NCI-H345 (cell line): ENCODE data around the gene MICALL2.
"Not testable (repeated sequence)": the region's sequence is repeated elsewhere in the genome, so short reads cannot be mapped to it uniquely, and the experiment has no call there.

Source experiments
- DNase-seq: peaks from one replicate; lab custom pipeline; 2025; lab: John Stamatoyannopoulos, UW

Gene MICALL2

DNA sequence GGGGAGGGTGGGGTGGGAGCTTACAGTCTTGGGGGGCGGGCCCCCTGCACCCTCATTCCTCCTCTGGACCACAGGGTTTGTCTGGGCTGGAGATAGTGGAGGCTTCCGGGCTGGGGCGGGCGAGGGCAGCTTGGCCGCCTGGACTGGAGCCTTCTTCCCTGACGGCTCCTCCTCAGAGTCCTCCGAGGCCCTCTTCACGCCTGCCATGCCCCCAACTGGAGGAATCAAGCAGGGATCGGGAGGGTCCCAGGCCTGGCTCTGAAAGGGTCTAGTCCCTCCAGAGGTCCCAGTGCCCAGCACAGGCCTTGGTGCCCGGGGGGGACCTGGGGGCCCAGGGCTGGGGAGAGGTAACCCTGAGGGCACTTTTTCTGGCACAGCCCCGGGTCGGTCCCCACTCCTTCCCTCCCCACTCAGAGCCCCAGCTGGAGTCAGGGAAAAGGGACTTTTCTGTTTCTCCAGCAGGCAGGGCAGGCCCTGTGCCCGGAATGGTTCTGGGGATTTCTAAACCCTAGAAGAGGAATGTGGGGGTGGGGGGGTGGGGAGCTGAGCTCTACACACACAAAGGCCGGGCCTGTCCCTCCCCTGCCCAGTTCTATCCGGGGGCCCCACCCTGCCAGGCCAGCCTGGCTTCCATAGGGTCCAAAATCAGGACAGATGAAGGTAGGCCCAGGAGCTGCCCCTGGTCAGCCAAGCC, 11.6 kb downstream of the MICALL2 start:
- no peak for DNase-seq

DNA sequence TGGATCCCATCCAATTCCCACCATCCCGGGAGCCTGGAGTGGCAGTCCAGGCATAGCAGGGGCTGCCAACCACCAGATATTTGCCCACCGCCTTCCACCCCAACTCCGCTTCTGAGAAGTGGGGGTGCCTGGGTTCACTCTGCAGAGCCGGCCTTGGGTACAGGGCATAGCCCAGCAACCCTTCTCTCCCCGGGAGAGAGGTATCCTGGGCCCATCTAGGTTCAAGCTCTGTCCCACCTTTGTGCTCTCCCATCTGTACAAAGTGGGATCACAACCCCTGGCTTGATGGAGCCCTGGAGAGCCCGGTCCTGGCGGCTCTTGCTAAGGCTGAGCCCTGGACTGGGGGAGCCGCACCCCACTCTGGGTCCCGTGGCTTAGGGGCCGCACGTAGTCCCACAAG, 12.2 kb downstream of the MICALL2 start:
- no peak for DNase-seq

DNA sequence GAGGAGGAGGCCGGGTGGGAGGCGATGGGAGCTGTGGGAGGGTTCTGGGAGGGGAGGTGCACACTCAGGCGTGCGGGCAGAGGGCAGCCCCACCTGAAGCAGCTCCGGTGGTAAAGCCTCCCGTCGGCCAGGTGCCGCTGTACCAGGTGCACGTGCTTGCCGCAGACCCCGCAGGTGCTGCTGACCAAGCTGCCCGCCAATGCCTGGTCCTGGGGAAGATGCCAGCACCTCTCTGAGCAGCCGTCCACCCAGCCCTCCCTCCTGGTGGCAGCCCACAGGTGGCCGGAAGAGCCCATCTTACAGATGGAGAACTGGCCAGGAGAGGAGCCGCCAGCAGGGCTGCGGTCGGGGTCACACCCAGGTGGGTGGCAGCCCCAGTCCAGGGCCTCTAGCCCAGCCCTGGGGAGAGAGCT, 12.6 kb downstream of the MICALL2 start:
- DNase-seq = no peak

DNA sequence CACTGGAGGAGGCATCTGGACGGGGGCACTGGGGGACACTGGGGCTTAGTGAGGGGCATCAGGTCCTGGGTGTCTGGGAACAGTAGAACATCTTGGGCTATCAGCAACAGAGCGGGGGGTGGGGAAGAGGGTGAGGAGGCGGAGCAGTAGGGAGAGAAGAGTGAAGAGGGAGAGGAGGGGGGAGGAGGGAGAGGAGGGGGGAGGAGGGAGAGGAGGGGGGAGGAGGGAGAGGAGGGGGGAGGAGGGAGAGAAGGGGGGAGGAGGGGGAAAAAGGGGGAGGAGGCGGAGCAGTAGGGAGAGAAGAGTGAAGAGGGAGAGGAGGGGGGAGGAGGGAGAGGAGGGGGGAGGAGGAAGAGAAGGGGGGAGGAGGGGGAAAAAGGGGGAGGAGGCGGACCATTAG, 13.2 kb downstream of the MICALL2 start:
- DNase-seq = peak; percentile 59

DNA sequence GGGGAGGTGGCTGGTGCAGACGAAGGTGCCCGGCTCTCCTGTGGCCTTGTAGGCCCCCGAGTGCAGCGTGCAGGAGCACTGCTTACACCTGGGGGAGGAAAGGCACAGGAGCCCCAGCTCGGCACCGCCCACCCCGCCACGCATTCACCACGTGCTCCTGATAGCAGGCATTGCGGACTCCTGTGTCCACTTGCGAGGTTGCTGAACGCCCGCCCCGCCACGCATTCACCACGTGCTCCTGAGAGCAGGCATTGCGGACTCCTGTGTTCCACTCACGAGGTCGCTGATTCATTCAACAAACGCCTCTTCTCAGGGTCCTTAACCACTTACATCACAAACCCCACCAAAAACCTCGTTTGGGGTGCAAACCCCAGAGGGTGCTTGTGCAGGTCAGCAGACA, 13.9 kb downstream of the MICALL2 start:
- no peak for DNase-seq

DNA sequence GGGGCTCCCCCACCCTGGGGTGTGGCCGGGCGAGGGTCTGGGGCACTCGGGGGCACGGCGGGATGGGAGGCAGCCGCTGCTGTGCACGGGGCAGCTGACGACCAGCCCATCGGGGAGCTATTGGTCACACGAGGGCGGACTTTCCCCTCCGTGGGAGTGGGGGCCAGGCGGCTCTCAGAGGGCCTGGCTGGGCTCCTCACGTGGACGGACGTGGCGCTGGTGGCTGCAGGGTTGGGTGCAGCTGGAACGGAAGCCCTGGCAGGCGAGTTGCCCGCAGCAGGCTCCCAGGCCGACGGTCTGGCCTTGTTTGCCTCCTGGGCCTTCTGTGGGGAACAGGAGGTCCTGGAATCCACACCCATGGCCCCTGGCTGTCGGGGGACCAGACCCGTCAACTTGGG, 14.3 kb downstream of the MICALL2 start:
- no peak for DNase-seq

DNA sequence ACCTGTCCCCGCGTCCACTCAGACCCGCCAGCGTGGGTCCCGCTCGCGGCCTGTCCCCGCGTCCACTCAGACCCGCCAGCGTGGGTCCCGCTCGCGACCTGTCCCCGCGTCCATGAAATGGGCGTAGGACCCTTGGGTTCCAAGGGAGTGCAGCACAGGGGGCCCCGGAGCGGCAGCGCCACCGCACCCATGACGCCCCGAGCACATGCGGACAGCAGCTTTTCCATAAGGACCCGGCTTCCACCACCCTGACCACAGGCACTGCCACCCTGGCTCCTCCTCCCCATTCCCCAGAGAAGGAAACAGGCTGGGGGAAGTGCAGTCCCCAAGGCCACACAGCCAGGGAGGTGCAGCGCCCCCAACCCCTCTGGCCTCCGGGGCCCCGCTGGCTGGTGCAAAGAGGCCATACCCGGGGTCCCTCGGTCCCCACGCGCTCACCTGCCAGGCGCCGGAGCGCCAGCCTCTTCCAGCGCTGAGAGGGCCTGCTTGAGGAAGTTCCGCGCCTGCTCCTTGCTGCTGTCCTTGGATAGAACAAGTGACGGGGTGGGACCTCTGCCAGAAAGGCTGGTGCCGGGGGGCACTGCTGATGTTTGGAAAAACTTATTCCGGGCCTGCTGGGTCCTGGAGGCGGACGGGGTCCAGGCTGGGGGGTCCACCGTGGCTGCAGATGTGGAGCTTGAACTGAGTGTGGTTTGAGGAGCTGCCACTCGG, 14.9 kb downstream of the MICALL2 start:
- DNase-seq = no peak

DNA sequence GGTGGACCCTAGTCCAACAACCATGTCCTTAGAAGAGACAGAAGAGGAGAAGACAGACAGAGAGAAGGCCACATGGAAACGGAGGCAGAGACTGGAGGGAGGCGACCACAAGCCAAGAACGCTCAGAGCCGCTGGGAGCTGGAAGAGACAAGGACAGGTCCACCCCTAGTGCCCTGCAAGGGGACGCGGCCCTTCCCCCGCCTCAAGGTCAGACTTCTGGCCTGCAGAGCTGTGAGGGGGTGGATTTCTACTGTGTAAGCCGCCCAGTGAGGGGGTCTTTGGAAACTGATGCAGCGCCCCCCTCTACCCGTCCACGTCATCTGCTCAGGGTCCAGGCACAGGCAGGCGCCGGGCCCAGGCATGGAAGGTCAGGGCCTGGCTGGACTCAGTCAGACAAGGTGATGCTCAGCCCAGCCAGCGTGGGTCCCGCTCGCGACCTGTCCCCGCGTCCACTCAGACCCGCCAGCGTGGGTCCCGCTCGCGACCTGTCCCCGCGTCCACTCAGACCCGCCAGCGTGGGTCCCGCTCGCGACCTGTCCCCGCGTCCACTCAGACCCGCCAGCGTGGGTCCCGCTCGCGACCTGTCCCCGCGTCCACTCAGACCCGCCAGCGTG, 15.6 kb downstream of the MICALL2 start:
- not testable (repeated sequence) for DNase-seq

DNA sequence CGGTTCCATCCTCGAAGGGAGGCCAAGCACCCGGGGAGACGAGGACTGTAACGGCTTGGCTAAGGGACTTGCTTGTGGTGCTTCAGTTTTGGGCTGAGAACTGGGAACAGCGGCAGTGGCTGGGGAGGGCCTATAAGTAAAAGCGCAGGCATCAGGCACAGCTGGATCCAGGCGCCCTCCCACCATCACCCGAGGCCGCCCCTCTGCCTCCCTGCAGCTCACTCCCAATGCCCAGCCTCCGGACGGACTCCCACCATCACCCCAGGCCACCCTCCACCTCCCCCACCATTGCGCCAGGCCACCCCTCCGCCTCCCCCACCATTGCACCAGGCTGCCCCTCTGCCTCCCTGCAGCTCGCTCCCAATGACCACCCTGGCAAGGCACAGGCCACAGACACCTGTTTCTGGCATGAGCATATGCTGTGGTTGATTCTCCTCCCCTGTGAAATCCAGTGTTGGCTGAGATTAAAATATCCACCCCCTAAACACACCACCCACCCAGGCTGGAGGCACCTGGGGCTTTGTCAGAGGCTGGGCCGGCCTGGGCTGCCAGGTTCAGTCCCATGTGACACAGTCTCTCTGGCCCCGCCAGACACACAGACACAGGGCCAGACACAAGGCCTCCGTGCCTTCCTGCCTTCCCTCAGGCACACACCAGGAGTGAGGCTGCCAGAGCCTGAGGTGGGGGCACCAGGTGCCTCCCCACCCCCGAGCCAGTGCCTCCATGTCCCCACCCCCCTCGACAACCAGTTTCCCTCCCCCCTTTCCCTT, 16.7 kb downstream of the MICALL2 start:
- DNase-seq = no peak

DNA sequence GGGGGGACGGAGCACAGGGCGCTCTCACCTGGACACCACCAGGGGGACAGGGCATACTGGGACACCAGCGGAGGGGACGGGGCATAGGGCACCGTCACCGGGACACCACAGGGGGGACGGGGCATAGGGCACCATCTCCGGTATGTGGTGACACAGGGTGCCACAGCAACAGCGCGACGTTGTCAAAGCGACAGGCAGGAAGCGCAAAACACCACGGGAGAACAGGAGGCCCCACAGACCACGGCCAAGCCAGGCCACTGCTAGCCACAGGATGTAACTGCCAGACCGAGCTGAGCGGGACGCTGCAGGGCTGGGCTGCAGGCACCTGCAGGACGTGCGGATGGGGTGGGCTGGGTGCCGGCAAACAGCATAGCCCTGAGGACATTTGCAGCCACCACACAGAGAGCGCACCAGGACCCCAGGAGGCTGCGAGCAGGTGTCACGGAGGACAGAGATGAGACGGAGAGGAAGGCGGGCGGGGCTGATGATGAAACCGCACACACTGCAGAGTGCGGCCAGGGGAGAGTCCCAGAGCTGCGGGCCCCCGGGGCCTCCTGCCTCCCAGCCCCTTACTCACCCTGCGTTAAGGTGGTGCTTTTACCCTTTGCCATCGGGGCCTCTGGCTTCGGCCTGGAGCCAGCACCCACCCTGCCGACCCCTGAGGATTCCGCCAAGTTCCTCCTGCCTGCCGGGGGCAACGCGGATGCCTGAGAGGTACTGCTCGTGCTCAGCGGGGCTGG, 17.5 kb downstream of the MICALL2 start:
- no peak for DNase-seq

DNA sequence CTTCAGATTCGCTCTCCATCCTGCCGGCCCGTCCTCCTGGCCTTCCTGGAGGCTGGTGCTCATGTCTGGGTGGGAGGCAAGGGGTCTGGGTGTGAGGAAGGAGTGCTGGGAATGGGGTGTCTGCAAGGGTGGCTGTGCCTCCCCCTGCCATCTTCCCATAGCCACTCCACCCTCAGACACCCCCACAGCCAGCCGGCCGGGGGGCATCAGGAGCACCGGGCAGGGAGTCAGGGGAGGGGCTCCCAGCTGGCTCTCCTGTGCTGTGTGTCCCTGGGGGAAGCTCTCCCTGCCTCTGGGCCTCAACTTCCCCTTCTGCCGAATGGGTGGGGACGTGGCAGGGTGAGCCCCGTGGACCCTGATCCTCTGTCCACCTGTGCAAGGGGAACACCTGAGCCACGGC, 18.6 kb downstream of the MICALL2 start:
- no peak for DNase-seq

DNA sequence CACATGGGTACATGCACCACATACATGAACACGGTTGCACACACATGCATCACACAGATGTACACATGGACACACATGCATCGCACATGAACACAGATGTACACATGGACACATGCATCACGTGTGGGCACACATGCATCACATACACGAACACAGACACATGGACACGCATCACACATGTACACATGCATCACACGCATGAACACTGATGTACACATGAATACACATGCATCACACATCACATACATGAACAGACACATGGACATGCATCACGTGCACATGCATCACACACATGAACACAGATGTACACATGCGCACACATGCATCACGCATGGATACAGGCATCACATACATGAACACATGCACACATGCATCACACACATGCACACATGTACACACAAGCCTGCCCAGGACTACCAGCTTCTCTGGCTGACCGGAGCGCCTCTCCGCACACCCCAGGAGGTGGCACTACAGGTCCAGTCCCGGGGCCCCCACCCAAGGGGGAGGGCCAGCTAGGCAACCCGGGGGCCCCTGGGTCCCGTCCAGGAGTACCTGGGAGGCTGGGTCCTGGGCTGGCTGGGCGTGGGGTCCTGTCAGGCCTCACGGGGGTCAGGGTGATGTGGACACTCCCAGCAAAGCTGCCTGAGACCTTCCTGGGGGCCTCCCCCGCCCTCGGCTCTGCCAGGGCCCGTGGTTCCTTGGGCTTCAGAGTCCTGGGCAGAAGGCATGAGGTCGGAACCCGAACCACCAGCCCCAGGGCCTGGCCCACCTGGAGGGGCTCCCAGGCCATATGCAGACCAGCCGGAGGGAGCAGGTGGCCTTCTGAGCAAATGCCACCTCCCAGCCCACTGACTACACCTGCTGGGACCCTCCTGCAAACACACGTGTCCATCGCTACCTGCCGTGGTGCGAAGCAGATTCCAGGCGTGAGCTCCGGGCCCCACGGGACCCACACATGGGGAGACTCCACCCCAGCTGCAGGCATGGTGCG, 19.6 kb downstream of the MICALL2 start:
- no peak for DNase-seq

DNA sequence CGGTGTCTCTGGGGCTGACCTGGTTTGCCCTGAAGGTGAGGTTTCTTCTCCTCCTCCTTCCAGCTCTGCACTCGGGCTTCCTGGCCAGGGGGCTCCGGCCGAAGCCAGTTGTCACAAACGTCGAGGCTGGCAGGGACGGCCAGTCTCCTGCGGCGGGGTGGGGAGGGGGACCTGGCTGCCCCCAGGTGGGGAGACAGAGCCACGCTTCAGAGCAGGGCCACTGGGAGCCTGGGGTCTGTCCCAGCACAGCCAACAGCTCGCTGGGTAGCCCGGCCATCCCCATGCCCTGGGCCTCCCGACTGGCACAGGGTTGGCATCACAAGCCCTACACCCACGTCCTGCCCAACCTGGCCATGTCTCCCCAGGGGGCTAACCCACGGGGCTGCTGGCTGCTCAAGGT, 20.4 kb downstream of the MICALL2 start:
- no peak for DNase-seq

DNA sequence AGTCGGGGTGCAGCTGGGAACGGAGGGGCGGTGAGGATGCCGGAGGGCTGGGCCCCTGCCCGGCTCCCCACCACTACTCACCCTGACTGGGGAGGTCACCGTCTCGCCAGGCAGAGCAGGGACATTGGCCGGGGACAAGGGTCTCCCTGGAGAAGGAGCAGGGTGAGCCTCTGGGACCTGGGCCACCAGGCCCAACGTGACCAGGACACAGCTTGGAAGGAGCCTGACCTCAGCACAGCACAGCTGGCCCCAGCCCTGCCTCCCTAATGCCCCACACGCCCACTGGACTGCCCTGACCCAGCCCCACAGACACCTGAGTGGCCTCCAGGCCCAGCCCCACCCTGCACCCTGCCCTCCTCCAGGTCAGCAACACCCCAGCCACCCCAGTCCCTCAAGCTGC, 21.1 kb downstream of the MICALL2 start:
- no peak for DNase-seq

DNA sequence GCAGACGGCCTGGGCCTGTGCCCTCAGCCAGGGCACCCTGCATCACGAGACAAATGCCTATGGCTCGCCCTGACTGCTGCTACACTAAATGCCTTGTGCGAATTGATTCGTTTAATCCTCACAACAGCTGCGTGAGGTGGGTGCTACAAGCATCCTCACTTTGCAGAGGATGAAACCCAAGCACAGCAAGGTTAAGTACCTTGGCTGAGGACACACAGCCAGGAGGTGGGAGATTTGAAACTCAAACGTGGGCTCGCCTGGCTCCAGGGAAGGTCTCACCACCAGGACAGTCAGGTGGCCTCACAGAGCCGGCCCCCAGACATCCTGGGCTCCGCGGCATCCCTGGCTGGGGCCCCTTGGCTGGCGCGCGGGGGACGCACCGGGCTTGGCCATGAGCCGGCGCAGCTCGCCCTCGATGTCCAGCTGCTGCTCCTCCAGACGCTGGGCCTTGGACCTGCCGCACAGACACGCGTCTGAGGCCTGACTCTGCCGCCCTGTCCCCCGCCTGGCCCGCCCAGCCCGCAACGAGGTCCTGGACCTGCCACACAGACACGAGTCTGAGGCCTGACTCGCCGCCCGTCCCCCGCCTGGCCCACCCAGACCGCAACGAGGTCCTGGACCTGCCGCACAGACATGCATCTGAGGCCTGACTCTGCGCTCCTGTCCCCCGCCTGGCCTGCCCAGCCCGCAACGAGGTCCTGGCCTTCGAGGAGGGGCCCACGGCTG, 22.0 kb downstream of the MICALL2 start:
- DNase-seq = no peak

DNA sequence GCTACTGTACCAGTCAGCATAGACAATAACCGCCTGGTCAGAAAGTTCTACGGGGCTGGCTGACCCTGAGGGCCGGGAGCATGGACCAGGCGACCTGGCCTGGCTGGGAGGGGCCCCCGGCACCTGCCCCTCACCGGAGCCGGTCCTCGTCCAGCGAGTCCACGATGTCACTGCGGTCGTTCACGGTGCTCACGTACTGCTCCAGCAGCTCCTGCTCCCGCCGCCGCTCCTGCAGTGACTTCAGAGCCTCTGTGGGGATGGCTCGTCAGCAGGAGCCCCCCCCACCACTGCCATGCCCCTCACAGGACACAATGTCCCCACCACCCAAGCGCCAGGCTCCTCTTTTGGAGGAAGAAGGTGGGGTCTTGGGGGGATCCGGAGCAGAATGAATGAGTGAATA, 22.7 kb downstream of the MICALL2 start:
- no peak for DNase-seq

DNA sequence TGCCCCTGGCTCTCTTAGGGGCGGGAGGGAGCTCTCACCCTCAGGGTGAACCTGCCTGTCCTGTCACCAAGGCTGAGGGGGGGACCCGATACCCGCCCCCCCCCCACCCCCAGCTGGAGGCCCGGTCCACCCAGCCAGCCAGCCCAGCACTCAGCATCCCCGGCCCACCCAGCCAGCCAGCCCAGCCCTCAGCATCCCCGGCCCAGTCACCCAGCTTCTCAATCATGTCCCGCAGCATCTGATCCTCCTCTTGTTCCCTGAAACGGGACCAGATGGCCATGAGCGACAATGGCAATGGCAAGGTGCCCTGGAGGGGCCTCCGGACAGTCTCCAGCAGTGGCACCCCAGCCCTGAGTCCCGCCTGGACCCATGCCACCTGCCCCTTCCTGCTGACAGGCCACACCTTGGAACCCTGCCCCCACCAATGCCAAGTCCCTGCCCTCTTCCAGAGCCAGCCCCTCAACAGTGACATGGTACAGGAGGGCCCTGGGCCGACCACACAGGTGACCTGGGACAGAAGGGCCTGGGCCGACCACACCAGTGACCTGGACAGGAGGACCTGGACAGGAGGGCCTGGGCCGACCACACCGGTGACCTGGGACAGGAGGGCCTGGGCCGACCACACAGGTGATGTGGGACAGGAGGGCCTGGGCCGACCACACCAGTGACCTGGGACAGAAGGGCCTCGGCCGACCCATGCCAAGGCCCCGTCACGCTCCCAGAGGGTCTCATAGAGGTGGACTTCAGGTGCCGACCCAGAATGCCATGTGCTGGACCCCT, 24.2 kb downstream of the MICALL2 start:
- no peak for DNase-seq

DNA sequence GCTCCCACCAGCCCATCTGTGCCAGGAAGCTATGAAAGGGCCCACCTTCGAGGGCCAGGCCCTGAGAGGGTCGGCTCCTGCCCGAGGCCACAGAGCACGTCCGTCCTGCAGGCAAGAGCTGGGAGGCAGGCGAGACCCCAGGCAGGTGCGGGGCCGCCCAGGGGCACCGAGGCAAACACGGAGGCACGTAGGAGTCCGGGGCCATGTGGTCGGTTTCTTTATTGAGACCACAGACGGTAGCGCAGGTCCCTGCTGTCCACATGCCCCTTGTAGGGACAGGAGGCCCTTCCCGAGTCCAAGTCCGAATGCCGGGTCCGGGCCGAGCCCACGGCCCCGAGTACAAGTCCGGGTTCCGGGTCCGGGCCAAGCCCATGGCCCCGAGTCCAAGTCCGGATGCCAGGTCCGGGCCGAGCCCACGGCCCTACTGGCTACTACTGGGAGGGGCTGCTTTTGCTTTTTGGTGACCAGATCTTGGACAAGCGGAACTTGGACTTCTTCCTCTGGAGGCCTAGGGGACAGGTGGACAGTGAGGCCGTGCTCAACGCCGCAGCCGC, 25.0 kb downstream of the MICALL2 start:
- DNase-seq = no peak
